Cerebellar nuclear complex (tissue), 1 donor: Measurements from ENCODE around the gene HM13.
"Not testable (repeated sequence)": the region's sequence is repeated elsewhere in the genome, so short reads cannot be mapped to it uniquely, and the experiment has no call there.

ENCODE experiments used
- DNase-seq, 2 experiments: peaks; one replicate each; lab custom pipeline; 2025; lab: John Stamatoyannopoulos, UW

The HM13 gene

DNA sequence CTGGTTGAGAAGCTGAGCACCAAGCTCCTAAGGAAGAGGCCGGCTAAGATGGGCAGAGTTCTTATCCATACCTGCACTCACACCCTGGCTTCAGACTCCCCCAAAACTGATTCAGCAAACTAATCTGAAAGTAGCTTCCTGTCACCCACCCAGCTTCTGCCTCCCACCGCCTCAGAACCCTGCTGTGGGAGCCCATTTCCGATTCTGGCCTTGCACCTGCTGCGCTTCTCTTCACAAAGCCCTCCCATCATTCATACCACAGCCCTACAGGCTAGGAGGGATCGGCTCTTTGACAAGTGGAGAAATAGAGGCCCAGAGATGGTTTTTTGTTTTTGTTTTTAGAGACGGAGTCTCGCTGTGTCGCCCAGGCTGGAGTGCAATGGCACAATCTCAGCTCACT, 28.7 kb downstream of the HM13 start:
- DNase-seq: no peak

DNA sequence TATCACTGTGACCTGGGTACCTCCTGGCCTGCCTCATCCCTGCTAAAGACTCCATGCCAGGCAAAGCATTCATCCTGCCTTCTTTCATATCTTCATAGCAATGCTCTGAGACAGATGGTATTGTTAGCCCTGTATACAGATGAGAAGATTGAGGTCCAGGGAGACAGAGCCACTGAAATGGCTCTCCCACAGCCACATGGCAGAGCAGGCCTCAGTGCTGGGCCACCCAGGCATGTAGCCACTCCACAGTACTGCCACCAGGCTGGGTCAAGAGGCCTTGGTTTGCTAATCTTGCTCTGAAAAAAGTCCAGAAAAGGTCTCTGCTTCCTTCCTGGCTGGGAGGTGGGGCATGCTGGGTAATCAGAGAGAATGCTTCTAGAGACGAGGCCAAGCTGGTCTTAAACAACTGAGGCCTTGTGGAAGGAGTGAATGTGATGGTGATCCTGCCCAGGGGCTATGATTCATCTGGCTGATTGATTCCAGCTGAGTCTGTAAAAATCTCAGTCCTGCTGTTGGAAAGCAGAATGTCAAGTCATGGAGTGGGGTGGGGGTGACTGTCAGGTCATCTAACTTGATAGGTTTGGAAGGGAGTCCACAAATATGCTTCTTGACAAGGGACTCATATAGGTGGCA, 29.8 kb downstream of the HM13 start:
- DNase-seq: no peak

DNA sequence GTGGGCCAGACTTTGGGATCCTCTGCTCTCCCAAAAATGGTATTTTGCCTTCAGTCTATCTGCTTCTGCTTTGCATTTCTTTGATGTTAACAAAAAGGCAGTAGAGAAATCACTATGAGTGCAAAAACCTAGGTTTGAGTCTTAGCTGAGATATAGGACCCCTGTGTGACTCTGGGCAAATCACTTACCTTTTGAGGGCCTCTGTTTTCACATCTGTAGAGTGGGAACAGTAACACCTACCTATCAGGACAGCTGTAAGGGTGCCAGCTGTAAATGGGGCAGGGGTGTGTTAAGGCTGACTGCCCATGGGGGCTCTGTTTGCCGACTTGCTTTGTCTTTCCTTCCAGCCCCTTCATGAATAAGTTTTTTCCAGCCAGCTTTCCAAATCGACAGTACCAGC, 30.4 kb downstream of the HM13 start:
- DNase-seq: no peak

DNA sequence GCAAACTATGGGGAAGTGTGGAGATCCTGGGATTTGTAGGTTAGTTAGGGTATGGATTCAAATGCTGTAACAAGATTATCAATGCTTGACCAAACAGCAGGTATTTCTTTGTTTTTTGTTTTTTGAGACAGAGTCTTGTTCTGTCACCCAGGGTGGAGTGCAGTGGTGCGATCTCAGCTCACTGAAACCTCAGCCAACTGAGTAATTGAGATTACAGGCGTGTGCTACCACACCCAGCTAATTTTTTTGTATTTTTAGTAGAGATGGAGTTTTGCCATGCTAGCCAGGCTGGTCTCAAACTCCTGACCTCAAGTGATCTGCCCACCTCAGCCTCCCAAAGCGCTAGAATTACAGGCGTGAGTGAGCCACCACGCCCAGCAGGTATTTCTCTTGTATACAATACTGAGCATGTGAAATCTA, 31.4 kb downstream of the HM13 start:
- DNase-seq: not testable (repeated sequence)

DNA sequence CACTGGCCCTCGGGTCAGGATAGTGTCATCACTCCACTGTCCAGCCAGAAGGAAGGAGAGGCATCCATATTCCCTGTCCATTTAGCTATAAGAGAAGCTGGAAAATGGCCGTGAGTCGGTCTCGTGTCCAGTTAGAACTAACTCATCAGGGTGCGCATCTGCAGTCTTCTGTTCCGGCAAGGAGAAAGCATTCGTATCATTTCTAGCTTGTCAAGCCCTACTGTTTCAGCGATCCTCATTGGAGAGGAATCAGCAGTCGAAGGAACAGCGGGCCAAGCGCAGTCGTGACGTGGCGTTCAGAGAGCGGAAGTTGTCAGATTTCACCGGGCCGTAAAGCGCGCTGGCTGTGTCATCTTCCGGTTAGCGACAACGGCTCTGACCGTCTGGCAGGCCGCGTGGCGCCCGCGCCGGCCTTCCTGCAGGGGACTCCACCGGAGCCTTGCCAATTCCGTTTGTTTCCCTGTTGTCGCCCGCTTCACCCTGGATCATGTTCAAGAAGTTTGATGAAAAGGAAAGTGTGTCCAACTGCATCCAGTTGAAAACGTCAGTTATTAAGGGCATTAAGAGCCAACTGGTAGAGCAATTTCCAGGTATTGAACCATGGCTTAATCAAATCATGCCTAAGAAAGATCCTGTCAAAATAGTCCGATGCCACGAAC, 32.9 kb downstream of the HM13 start:
- peak in 1 of 2 experiments; percentile 27 for DNase-seq

DNA sequence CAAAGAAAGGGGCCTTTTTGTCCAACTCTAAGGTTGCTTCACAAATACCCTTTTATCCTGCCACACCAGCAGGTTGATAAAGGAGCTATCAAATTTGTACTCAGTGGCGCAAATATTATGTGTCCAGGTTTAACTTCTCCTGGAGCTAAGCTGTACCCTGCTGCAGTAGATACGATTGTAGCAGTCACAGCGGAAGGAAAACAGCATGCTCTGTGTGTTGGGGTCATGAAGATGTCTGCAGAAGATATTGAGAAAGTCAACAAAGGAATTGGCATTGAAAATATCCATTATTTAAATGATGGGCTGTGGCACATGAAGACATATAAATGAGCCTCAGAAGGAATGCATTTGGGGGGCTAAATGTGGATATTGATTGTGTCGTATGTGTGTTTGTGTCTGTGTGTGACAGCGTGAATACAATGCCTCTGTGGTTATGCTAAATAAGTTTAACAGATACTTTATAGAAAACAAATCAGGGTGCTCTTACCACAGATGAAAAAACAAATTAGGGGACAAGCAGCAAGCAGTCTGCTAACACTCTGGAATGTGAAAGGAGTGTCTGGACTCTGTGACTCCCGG, 33.6 kb downstream of the HM13 start:
- DNase-seq: no peak

DNA sequence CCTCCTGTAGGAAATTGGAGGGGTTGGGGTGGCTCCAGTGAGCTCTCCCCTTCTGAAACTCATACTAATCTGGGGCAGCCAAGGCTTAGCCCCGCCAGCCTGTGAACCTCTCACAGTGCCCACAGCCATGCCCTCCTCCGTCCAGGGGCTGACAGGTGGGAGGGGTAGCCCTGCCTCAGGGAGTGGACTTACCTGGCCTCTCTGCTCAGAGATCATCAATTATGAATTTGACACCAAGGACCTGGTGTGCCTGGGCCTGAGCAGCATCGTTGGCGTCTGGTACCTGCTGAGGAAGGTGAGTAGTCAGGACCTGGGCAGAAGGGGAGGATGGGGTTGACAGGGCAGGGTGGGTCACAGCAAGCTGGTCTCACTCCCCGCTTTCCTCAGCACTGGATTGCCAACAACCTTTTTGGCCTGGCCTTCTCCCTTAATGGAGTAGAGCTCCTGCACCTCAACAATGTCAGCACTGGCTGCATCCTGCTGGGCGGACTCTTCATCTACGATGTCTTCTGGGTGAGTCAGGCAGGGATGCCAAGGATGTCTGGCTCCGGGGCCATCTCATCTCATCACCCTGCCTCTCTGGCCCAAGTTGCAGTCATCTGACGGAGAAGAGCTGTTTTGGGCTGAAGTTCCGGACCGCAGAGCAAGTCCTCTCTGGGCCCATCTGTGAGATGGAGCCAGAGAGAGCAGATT, 34.7 kb downstream of the HM13 start:
- no peak for DNase-seq

DNA sequence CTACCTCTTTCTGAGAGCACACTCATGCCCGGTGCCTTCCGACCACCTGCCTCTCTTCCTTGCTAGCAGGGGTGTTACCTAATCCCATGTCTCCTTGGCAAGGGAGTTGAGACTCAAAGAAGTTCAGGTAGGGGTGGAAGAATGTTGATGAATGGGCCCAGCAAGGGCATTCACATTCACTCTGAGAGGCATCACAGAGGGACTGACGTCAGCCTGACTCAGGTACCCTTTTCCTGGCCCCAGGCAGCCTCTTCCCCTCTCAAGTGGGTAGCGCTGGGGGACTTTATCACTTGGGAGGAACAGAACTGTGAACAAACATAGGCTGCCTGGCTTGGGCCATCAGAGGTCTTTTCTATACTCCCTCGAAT, 35.3 kb downstream of the HM13 start:
- DNase-seq: no peak

DNA sequence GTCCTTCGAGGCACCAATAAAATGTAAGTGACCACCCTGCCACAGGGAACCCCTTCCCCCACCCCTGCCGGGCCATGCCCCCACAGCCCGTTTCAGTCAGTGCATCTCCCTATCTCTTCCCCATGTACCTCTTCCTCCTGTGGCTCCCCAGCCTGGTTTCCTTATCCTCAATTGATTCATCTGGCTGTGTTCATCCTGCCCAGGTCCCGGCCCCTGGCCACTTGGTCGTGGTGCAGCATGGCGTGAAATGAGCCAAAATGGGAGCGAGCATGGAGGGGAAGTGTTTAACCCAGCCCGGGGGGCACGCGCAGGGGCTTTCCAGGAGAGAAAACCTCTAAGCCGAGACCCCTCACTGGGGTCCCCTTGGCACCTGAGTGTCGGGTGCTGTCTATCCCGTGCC, 35.9 kb downstream of the HM13 start:
- DNase-seq: no peak

DNA sequence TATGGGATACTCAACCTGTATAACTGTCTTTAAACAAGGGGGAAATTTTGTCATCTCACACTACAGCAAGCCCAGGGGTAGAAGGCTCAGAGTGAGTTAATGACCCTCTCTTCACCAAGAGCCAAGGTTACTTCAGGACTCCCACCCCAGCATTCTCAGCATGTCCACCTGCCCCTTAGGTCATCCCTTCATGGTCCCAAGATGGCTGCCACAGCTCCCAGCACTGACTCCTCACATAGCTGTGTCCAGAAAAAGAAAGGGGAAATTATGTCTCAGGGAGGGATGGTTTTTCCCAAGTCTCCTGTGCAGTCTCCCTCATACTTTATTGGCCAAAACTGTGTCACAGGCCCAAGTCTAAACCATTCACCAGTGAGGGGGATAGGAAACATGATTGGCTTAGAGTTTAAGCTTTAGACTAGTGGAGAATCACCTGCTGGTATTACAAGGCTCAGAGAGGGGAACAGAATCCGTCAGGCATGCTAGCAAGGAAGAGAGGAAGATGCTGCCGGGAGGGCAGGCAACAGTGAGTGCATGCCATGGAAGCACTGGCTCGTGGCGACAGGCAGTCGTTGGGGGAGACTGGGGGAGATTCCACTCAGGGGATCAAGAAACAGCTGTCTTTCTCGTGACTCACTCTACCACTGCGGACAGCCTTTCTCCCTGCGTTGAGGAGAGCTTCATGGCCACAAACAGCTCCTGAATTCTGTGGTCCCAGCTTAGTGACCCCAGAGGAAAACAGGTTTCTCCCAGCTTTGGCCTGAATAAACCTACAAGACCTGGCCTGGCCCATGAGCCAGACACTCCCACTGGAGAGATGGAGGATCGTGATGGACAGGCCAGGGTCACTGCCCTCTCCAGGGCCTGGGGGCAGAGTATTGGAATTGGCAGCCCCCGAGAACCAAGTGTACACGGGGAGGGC, 37.2 kb downstream of the HM13 start:
- no peak for DNase-seq

DNA sequence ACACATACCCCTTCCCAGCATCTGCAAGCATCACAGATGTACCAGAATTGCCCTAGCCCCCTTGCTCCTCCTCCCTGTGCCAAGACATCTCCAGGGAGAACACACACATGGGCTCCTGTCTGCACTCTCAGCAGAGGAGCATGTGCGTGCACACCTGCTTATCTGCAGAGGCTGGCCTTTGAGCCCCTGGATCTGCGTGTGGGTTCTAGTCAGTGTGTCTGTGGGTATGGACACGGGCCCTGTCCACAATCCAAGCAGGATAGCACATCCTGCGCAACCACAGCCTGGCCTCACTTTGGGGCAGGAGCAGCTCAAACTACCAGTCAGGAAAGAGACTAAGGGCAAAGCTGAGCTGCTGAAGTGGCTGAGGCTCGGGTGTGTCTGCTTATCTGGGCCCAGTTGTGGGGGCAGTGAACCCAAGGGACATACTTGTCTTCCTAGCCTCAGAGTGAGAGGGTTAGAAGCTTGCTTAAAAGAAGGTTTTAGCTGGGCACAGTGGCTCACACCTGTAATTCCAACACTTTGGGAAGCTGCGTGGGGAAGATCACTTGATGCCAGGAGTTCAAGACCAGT, 41.0 kb downstream of the HM13 start:
- no peak for DNase-seq

DNA sequence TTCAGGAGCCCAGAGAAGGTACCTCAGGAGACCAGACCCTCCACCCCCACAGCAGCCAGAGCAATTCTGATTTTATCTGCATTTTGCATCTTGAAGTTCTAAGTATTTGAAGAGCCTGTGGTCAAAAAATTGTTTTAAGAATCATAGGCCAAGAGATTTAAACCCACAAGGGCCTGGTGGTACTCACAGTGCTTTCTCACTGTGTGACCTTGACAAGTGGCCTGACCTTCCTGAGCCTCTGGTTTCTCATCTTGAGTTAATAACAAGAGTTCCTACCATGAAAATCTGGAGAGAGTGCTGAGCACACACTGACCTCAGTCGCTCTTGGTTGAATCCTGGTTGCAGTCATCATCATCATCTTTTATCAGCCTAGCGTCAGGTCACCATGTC, 45.5 kb downstream of the HM13 start:
- no peak for DNase-seq

DNA sequence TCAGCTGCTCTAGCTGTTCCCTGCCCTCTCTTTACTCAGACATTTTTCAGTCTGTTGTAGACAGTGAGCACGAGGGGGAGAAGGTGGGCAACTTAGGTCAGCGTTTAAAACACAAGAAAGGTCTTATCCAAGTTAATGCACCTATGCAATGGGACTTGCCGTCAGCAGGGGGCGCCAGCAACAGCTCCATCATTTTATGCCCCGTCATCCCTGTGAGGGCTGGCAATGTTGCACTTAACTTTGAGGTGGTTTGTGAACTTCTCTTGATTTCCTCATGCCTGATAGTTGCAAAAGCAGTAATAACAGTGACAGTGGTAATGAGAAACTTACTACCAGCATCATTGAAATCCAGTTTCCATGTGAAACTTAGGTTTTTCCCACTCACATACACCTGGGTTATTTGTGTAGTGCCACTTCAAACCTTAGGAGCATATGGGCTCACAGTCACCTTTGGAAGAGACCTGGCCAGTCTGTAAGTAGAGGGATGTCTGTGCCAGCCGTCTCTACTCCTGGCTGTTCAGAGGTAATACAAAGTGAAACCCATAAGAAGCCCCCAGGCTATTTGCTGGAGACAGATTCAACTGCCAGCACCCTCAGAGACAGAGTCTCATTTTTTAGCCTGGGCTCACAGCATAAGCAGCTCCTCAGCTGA, 46.0 kb downstream of the HM13 start:
- DNase-seq: peak in 1 of 2 experiments; percentile 4

DNA sequence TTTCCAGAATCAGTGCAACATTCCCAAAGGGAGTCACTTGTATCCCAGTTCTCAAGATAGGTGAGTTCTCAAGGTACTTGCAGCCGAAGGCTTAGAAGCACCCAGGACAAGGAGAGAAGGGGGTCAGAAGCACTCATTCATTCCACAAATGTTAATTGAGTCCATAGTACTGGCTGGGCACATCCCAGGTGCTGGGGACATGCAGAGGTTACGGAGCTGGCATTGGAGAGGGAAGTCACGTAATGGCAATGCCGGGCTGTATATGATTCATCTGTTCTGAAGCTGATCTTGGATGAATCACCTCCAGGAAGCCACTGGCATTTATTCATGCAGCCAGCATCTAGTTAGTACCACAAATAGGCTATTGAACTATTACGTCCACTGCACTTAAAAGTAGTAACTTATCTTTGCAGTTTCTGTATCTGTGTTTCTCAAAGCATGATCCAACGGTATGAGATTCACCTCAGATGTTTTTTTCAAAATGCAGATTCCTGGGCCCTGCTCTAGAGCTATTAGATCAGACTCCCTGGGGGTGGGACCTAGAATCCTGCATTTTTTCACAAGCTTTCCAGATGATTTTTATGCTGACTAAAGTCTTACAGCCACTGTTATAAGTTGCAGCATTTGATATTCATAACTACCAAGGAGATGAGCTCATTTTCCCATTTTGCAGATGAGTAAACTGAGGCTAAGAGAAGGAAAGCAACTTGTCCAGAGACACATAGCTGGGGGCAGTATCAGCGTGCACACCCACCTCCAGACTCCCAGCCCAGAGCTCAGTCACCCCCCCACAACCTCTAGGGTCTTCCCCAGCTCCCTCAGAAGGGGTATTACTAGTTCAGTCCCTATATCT, 46.7 kb downstream of the HM13 start:
- DNase-seq: no peak

DNA sequence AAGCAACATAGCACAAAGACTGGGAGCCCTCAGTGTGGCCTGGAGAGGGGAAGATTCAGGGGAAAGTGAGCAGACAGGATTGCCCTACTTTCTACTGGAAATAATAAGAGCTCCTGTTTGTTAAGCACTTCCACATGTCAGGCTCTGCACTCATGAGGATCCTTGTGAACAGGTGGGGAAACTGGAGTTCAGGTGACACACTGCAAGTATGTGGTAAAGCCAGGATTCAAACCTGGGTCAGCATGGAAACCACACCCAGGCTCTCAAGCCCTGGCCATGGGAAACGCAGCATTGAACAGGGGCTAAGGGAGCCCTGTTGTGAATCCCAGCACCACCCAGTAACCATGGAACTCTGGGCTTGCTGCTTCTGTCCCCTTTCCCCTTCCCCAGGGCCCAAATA, 48.0 kb downstream of the HM13 start:
- DNase-seq: no peak

DNA sequence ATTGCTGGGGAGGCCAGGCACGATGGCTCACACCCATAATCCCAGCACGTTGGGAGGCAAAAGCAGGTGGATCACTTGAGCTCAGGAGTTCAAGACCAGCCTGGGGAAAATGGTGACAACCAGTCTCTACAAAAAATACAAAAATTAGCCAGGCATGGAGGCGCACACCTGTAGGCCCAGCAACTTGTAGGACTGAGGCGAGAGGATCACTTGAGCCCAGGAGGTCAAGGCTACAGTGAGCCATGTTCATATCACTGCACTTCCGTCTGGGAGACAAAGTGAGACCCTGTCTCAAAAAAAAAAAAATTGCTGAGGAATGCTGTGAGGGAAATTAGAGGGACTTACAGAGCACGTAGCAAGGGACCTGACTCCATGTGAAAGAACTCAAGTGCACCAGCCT, 50.0 kb downstream of the HM13 start:
- DNase-seq: no peak

DNA sequence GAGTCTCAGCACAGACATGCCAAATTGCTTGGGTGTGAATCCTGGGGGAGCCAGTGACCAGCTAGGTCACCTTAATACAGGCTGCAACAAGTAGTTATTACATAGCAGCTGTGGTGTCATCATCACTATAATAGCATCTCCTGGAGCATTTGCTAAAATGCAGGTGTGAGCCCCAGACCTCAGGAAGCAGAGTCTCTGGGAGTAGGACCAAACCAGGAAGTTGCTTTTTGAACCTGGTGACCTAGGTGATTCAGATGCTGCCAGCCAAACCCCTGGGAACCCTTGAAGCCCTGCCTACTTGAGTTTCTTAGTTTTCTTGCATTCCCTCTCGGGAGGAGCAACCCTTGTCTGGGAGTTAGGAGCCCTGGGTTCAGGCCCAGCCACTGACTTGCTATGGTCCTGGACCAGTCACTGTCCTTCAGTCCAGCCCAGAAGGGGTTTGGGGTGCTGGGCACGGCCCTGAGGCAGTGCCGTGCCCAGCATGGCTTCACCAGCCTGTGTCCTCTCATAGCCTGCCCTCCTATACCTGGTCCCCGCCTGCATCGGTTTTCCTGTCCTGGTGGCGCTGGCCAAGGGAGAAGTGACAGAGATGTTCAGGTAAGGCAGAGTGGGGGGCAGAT, 51.6 kb downstream of the HM13 start:
- DNase-seq: no peak

DNA sequence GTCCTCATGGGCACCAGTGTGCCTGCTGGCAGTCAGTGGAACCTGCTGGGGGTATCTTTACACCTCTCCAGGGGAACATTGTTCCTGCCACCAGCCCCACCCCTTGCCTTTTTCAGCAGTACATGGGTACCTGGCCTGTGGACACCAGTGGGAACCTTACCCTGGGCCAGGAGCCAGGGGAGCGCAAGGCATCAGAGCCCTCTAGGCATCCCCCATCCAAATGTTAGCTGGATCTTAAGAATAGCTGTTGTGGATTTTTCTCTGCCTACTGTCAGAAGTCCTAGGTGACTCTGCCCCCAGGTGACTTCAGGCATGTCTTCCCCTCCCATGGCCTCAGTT, 52.0 kb downstream of the HM13 start:
- no peak for DNase-seq

DNA sequence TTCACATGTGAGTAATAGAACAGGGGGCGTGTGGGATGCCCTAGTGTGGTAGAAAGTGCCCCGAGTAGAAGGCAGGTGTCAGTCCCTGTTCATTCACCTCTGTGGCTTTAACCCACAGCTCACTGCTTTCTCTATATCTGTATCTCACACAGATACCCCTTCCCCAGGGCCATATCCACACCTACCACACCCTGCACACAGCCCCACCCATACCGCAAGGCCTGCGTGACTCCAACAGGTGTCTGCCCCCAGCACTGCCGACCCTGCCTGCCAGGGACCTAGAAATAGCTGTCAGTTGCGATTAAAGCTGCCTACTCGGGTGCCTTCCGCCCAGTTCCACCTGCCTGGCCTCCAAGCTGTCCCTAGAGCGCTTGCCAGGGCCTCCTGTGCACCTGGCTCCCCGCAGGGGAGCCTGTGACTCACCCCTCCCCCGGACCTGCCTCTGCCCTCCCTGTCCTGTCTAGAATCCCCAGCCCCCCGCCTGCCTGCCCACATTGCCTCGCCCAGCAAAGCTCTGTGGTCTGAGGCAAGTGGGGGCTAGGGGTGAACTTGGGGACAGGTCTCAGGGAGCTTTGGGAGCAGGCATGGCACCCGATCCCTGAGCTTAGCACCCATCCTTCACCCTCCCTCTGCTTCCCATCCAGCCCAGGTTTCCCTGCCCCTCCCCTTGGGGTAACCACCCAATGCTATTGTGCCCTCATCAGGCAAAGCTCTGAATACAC, 52.6 kb downstream of the HM13 start:
- no peak for DNase-seq
